Caco-2 (cell line): ENCODE results near the gene RAB36. TPM values are rescaled to one million over a fixed set of nuclear protein-coding genes. Genes with fewer than 3 reads are reported as not detected.
"Not testable (repeated sequence)": the region's sequence is repeated elsewhere in the genome, so short reads cannot be mapped to it uniquely, and the experiment has no call there.

Source experiments
- BruUV-seq: library from RNA; stranded (reverse); fragments of 400-500 nt; replicated peaks from 2 replicates; lab custom pipeline; 2021; lab: Mats Ljungman, UMichigan
- CTCF ChIA-PET: fragments of 300-600 bp; sonication (Branson Sonifier 250); formaldehyde crosslinking; loops from one replicate; lab custom pipeline; 2022; ENCODE audit warnings: antibody characterized with exemption; lab: Charles Lee
- POLR2A ChIA-PET: fragments of 300-600 bp; sonication (Branson Sonifier 250); formaldehyde crosslinking; loops from one replicate; lab custom pipeline; 2022; ENCODE audit warnings: antibody characterized with exemption; lab: Charles Lee
- DNase-seq, 2 experiments: peaks; one replicate each; pipeline versions ENCODE4 v3.0.0 to v3.0.0-alpha.2; 2020 to 2022
- H3K27me3 ChIP-seq: replicated peaks from 2 replicates; pipeline ENCODE4 v1.6.0; 2011; ENCODE audit warnings: low read length; ENCODE audit not compliant: control insufficient read depth, insufficient read depth
- H3K36me3 ChIP-seq: 2 replicates; pipeline ENCODE4 v1.5.1; 2011; ENCODE audit warnings: low read length; ENCODE audit not compliant: control insufficient read depth, insufficient read depth
- H3K4me1 ChIP-seq: fragments of 250-450 bp; sonication (Bioruptor Pico); 2 replicates; pipeline ENCODE4 v1.5.1; 2020; ENCODE audit warnings: mild to moderate bottlenecking
- H3K4me3 ChIP-seq: 2 replicates; pipeline ENCODE4 v1.5.1; 2011; ENCODE audit warnings: low read depth, mild to moderate bottlenecking, control low read depth, low read length
- H3K9me3 ChIP-seq: fragments of 250-450 bp; sonication (Bioruptor Pico); 2 replicates; pipeline ENCODE4 v1.5.1; 2020; ENCODE audit warnings: mild to moderate bottlenecking, moderate library complexity
- H3K27ac Mint-ChIP-seq: one replicate; pipeline ENCODE4 v1.8.0; 2022; ENCODE audit warnings: mixed read lengths; ENCODE audit not compliant: unreplicated experiment
- H3K27me3 Mint-ChIP-seq: one replicate; pipeline ENCODE4 v1.8.0; 2022; ENCODE audit warnings: mixed read lengths; ENCODE audit not compliant: insufficient read depth, unreplicated experiment
- H3K36me3 Mint-ChIP-seq: one replicate; pipeline ENCODE4 v1.8.0; 2022; ENCODE audit warnings: mild to moderate bottlenecking, mixed read lengths; ENCODE audit not compliant: insufficient read depth, unreplicated experiment
- H3K4me1 Mint-ChIP-seq: one replicate; pipeline ENCODE4 v1.8.0; 2022; ENCODE audit warnings: low read depth, mixed read lengths; ENCODE audit not compliant: unreplicated experiment
- H3K4me3 Mint-ChIP-seq: one replicate; pipeline ENCODE4 v1.8.0; 2022; ENCODE audit warnings: mild to moderate bottlenecking, moderate library complexity, mixed read lengths; ENCODE audit not compliant: unreplicated experiment
- H3K9me3 Mint-ChIP-seq: one replicate; pipeline ENCODE4 v1.8.0; 2022; ENCODE audit warnings: mixed read lengths; ENCODE audit not compliant: unreplicated experiment
- intact Hi-C: fragments of 100-400 bp; cut with micrococcal nuclease; formaldehyde crosslinking; loops from one replicate; pipeline ENCODE4 v1.10.0; 2022; ENCODE audit not compliant: unreplicated experiment
- total RNA-seq: library from RNA; stranded (reverse); gene quantifications from 2 replicates; pipeline ENCODE4 v1.2.3, GENCODE V29; 2022
- TF ChIP-seq, protein P1 (sequence below), 2 experiments: fragments of 200-600 bp in 1 of 2; IDR thresholded peaks; 1 replicate in 1 of 2; 2 replicates in 1 of 2; pipeline versions ENCODE4 v1.5.1 to v1.8.0; 2011 to 2022; ENCODE audit warnings: antibody characterized with exemption in 1 of 2, control low read depth in 1 of 2, inconsistent platforms in 1 of 2, low read depth in 1 of 2, low read length in 1 of 2, mild to moderate bottlenecking in 1 of 2, moderate library complexity in 1 of 2; ENCODE audit not compliant: insufficient read depth in 1 of 2, severe bottlenecking in 1 of 2, unreplicated experiment in 1 of 2

RAB36 gene
- total RNA-seq, 1 experiment from 2014 or later: 0.52 TPM

GRCh38 chr22:23131931-23132330, 13.3 kb upstream of the RAB36 start:
- no peaks in the 10 kb centered on the region for H3K4me1 ChIP-seq
- no peaks in the 10 kb centered on the region for H3K9me3 ChIP-seq
- DNase-seq: no peak
- no peaks in the 10 kb centered on the region for H3K27me3 ChIP-seq
- intact Hi-C loops: no loop called here
- H3K4me3 Mint-ChIP-seq: no peak overlapping the region
- no peaks in the 10 kb centered on the region for H3K4me1 Mint-ChIP-seq
- ChIA-PET CTCF (interaction anchor here (0.6 kb wide), 1 partner anchor 425 kb away, joined by 3 read pairs; no protein-coding TSS in a partner anchor), POLR2A (no interaction called here)
- no peaks in the 10 kb centered on the region for H3K36me3 Mint-ChIP-seq
- no peak overlapping the region for H3K27ac Mint-ChIP-seq
- no peaks in the 10 kb centered on the region for H3K9me3 Mint-ChIP-seq
- TF ChIP-seq, protein P1, sequence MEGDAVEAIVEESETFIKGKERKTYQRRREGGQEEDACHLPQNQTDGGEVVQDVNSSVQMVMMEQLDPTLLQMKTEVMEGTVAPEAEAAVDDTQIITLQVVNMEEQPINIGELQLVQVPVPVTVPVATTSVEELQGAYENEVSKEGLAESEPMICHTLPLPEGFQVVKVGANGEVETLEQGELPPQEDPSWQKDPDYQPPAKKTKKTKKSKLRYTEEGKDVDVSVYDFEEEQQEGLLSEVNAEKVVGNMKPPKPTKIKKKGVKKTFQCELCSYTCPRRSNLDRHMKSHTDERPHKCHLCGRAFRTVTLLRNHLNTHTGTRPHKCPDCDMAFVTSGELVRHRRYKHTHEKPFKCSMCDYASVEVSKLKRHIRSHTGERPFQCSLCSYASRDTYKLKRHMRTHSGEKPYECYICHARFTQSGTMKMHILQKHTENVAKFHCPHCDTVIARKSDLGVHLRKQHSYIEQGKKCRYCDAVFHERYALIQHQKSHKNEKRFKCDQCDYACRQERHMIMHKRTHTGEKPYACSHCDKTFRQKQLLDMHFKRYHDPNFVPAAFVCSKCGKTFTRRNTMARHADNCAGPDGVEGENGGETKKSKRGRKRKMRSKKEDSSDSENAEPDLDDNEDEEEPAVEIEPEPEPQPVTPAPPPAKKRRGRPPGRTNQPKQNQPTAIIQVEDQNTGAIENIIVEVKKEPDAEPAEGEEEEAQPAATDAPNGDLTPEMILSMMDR (IDR thresholded peaks at IDR 0.05; ENCODE audit: insufficient read depth in 1 of 2, low read depth in 1 of 2, low read length in 1 of 2, severe bottlenecking in 1 of 2, unreplicated experiment in 1 of 2): no peak
- H3K4me3 ChIP-seq: no peak overlapping the region
- no peaks in the 10 kb centered on the region for H3K36me3 ChIP-seq
- no peaks in the 10 kb centered on the region for H3K27me3 Mint-ChIP-seq
- no TSS peak for BruUV-seq

GRCh38 chr22:23132376-23133091, 12.7 kb upstream of the RAB36 start:
- intact Hi-C loops: no loop called here
- no peaks in the 10 kb centered on the region for H3K9me3 ChIP-seq
- no peak for DNase-seq
- H3K4me1 ChIP-seq: no peaks in the 10 kb centered on the region
- no peaks in the 10 kb centered on the region for H3K36me3 ChIP-seq
- H3K27me3 Mint-ChIP-seq: no peaks in the 10 kb centered on the region
- H3K27me3 ChIP-seq: no peaks in the 10 kb centered on the region
- TF ChIP-seq, protein P1 (IDR thresholded peaks at IDR 0.05; ENCODE audit: insufficient read depth in 1 of 2, low read depth in 1 of 2, low read length in 1 of 2, severe bottlenecking in 1 of 2, unreplicated experiment in 1 of 2): no peak
- CTCF ChIA-PET: interaction anchor here (0.6 kb wide), 1 partner anchor 426 kb away, joined by 3 read pairs; no protein-coding TSS in a partner anchor
- no peak overlapping the region for H3K4me3 Mint-ChIP-seq
- H3K36me3 Mint-ChIP-seq: no peaks in the 10 kb centered on the region
- no peaks in the 10 kb centered on the region for H3K4me1 Mint-ChIP-seq
- H3K4me3 ChIP-seq: no peak overlapping the region
- POLR2A ChIA-PET: no interaction called here
- H3K9me3 Mint-ChIP-seq: no peaks in the 10 kb centered on the region
- no TSS peak for BruUV-seq
- no peak overlapping the region for H3K27ac Mint-ChIP-seq

- Histone ChIP-seq H3K4me3 (no peak overlapping the region), H3K4me1 (no peaks in the 10 kb centered on the region), H3K36me3 (no peaks in the 10 kb centered on the region), H3K27me3 (no peaks in the 10 kb centered on the region), H3K9me3 (no peaks in the 10 kb centered on the region)
- Mint-ChIP-seq H3K27me3 (no peaks in the 10 kb centered on the region), H3K4me3 (no peak overlapping the region), H3K4me1 (no peaks in the 10 kb centered on the region), H3K27ac (no peak overlapping the region), H3K36me3 (no peaks in the 10 kb centered on the region), H3K9me3 (no peaks in the 10 kb centered on the region)
- ChIA-PET POLR2A (no interaction called here), CTCF (no interaction called here)
- BruUV-seq: no TSS peak
- intact Hi-C loops: no loop called here
- no peak for DNase-seq
- TF ChIP-seq, protein P1 (IDR thresholded peaks at IDR 0.05; ENCODE audit: insufficient read depth in 1 of 2, low read depth in 1 of 2, low read length in 1 of 2, severe bottlenecking in 1 of 2, unreplicated experiment in 1 of 2): no peak
These were observed 11.4 kb upstream of the RAB36 start for GRCh38 chr22:23133922-23134321.

- H3K27ac Mint-ChIP-seq, CTCF ChIA-PET, H3K27me3 Mint-ChIP-seq, BruUV-seq, H3K36me3 Mint-ChIP-seq, DNase-seq, H3K4me1 Mint-ChIP-seq, POLR2A ChIA-PET, H3K4me3 ChIP-seq, H3K4me3 Mint-ChIP-seq, intact Hi-C loops, H3K27me3 ChIP-seq, H3K9me3 ChIP-seq, H3K4me1 ChIP-seq, H3K9me3 Mint-ChIP-seq, H3K36me3 ChIP-seq: not testable (repeated sequence)
These were observed 8.3 kb upstream of the RAB36 start for GRCh38 chr22:23136991-23137390.
